Sciatic nerve (tissue), 2 donors: ENCODE results near the gene PRDM8. TPM values are rescaled to one million over a fixed set of nuclear protein-coding genes. Genes with fewer than 3 reads are reported as not detected.

ENCODE experiments used
- ATAC-seq: fragments of 200-7000 bp; cut with Tn5 transposase; one replicate; pipeline ENCODE4 v1.9.1; 2020; ENCODE audit warnings: mild to moderate bottlenecking, moderate library complexity
- DNase-seq: peaks from one replicate; pipeline ENCODE4 v3.0.0-alpha.2; 2020; ENCODE audit warnings: low spot score
- intact Hi-C: fragments of 100-400 bp; cut with DNase I; formaldehyde crosslinking; loops from one replicate; pipeline ENCODE4 v1.14.2; 2022
- total RNA-seq: library from RNA; stranded (reverse); fragmentation: NEBNext Ultra II Directional; extraction: Animal tissue kit (Norgen Biotek cat#: 25700); gene quantifications from one replicate; pipeline ENCODE4 v1.2.1, GENCODE V29; 2021
- donor health status: DM: no; HTN: no; CAD: no.
- donor health status: DM: no; HTN: no; CAD: no.

The PRDM8 gene
- total RNA-seq, 1 donor from 2014 or later = 8.0 TPM

GRCh38 chr4:80182237-80182866 lies 15.0 kb upstream of the PRDM8 start:
- ATAC-seq = no peak
- intact Hi-C loops = no loop called here
- DNase-seq = no peak

- intact Hi-C loops = no loop called here
- ATAC-seq (peak; percentile 68), DNase-seq (peak; percentile 68)
Measured at GRCh38 chr4:80183250-80184052, 13.9 kb upstream of the PRDM8 start.

- DNase-seq = peak; percentile 97
- peak; percentile 97 for ATAC-seq
- intact Hi-C loops = no loop called here
Measured at GRCh38 chr4:80184053-80184824, 13.1 kb upstream of the PRDM8 start.

- DNase-seq = no peak
- intact Hi-C loops = no loop called here
- ATAC-seq = peak; percentile 33
Measured at GRCh38 chr4:80184825-80185756, 12.2 kb upstream of the PRDM8 start.

- no peak for ATAC-seq
- DNase-seq = no peak
- intact Hi-C loops = no loop called here
Measured at GRCh38 chr4:80185787-80186548, 11.3 kb upstream of the PRDM8 start.

GRCh38 chr4:80186676-80187075 lies 10.6 kb upstream of the PRDM8 start:
- intact Hi-C loops = no loop called here

GRCh38 chr4:80187677-80188076 lies 9.6 kb upstream of the PRDM8 start:
- intact Hi-C loops = no loop called here
- DNase-seq = no peak
- no peak for ATAC-seq

More at GRCh38 chr4:80186676-80187075, 10.6 kb upstream of the PRDM8 start:
- ATAC-seq = no peak
- no peak for DNase-seq

GRCh38 chr4:80188457-80188800 lies 8.9 kb upstream of the PRDM8 start:
- DNase-seq (no peak), ATAC-seq (no peak)
- intact Hi-C loops = no loop called here

- intact Hi-C loops = no loop called here
- ATAC-seq = no peak
- DNase-seq = no peak
Measured at GRCh38 chr4:80188801-80189458, 8.4 kb upstream of the PRDM8 start.

GRCh38 chr4:80189581-80189955 lies 7.7 kb upstream of the PRDM8 start:
- intact Hi-C loops = no loop called here
- ATAC-seq (no peak), DNase-seq (no peak)

- DNase-seq (no peak), ATAC-seq (no peak)
- intact Hi-C loops = no loop called here
Measured at GRCh38 chr4:80189956-80190677, 7.2 kb upstream of the PRDM8 start.

GRCh38 chr4:80192252-80192866 lies 4.9 kb upstream of the PRDM8 start:
- ATAC-seq = no peak

GRCh38 chr4:80192937-80193336 lies 4.4 kb upstream of the PRDM8 start:
- ATAC-seq (peak; percentile 70), DNase-seq (no peak)
- intact Hi-C loops = no loop called here

More at GRCh38 chr4:80192252-80192866, 4.9 kb upstream of the PRDM8 start:
- DNase-seq = no peak
- intact Hi-C loops = no loop called here

- ATAC-seq = no peak
Measured at GRCh38 chr4:80195441-80196140, 1.7 kb upstream of the PRDM8 start.

GRCh38 chr4:80196259-80196921 lies 913 bp upstream of the PRDM8 start:
- no peak for ATAC-seq
- intact Hi-C loops = no loop called here
- no peak for DNase-seq

More at GRCh38 chr4:80195441-80196140, 1.7 kb upstream of the PRDM8 start:
- no peak for DNase-seq
- intact Hi-C loops = no loop called here
